ENCODE results near the gene TEX14. TPM values are rescaled to one million over a fixed set of nuclear protein-coding genes. Genes with fewer than 3 reads are reported as not detected.

The TEX14 gene
- total RNA-seq, 4 donors from 2014 or later = 0.26 to 0.44 TPM; not detected in 2

DNA sequence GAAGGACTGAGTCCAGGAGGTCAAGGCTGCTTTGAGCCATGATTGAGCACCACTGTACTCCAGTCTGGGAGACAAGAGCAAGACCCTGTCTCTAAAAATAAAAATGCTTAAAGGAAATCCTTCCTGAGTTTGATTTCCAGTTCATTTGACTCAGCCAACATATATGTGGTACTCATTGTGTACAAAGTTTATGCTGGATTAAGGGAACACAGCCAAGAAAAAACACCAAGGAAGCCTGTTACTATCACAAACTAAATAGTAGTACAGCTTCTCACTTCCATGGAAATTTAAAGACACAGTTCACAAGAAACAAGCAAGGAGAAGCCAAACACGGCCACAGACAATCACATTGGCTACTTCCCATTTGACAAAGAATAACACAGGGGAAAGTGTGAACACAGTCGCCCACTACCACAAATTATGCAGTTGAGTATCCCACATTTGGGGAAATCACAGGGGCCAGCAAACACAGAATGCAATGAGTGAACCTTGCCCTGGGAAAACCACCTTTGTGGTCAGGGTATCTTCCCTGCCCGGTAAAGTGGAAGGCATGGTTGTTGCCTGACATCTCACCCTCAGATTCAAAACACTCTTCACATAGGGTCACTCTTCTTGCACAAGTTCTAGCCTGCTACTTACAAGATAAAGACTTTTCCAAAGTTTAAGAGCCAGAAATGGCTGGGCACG is 14.5 kb downstream of the TEX14 start:
- no peak for TF ChIP-seq POLR2A (IDR thresholded peaks at IDR 0.05)
- TF ChIP-seq, protein P1, sequence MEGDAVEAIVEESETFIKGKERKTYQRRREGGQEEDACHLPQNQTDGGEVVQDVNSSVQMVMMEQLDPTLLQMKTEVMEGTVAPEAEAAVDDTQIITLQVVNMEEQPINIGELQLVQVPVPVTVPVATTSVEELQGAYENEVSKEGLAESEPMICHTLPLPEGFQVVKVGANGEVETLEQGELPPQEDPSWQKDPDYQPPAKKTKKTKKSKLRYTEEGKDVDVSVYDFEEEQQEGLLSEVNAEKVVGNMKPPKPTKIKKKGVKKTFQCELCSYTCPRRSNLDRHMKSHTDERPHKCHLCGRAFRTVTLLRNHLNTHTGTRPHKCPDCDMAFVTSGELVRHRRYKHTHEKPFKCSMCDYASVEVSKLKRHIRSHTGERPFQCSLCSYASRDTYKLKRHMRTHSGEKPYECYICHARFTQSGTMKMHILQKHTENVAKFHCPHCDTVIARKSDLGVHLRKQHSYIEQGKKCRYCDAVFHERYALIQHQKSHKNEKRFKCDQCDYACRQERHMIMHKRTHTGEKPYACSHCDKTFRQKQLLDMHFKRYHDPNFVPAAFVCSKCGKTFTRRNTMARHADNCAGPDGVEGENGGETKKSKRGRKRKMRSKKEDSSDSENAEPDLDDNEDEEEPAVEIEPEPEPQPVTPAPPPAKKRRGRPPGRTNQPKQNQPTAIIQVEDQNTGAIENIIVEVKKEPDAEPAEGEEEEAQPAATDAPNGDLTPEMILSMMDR (IDR thresholded peaks at IDR 0.05) = no peak
- intact Hi-C loops (cut with DNase I; ENCODE audit: low total_unique reads) = no loop called here
- H3K4me3 ChIP-seq (ENCODE audit: low read depth, poor library complexity, severe bottlenecking) = no peak overlapping the region
- 78 to 84% methylated on average over 4 of the region's 4 CpGs for WGBS, 2 donors
- no peak for DNase-seq (ENCODE audit: low spot score in 2 of 2)

DNA sequence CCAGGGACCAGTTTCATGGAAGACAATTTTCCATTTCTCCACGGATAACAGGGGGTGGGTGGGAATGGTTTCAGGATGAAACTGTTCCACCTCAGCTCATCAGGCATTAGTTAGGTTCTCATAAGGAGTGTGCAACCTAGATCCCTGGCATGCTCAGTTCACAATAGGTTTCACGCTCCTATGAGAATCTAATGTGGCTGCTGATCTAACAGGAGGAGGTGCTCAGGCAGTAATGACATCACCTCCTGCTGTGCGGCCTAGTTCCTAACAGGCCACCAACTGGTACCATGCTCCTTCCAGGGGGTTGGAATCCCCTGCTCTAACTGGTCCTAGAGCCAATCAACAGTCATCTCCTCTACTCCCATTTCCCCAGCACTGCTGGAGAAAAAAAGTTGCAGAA is 19.9 kb downstream of the TEX14 start:
- no peak for DNase-seq (ENCODE audit: low spot score in 2 of 2)
- intact Hi-C loops (cut with DNase I; ENCODE audit: low total_unique reads) = no loop called here
- H3K4me3 ChIP-seq (ENCODE audit: low read depth, poor library complexity, severe bottlenecking) = no peak overlapping the region
- TF ChIP-seq, protein P1 (IDR thresholded peaks at IDR 0.05) = no peak
- TF ChIP-seq POLR2A (IDR thresholded peaks at IDR 0.05) = no peak
- WGBS, 2 donors = 86 to 88% methylated on average over 3 of the region's 3 CpGs

DNA sequence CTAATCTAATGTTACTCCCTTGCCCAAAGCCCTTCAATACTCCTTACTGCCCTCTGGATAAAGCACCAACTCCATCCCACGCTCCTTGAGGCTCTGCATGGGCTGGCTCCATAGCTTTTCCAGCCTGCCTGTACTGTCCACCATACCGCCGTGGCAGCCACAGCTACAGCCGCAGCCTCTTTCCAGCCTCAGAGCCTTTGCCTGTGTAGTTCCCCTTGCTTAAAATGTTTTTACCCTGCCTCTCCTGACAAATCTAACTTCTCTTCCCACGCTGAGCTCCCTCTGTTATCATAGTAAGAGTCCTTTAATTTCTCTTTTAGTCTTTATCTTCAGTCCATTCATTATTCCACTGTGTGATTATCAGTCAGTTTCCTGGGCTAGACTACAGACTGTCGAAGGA is 22.0 kb downstream of the TEX14 start:
- no peak for DNase-seq (ENCODE audit: low spot score in 2 of 2)
- intact Hi-C loops (cut with DNase I; ENCODE audit: low total_unique reads) = no loop called here
- TF ChIP-seq, protein P1 (IDR thresholded peaks at IDR 0.05) = no peak
- WGBS, 2 donors = 78 to 86% methylated on average over 6 of the region's 6 CpGs
- H3K4me3 ChIP-seq (ENCODE audit: low read depth, poor library complexity, severe bottlenecking) = no peak overlapping the region

DNA sequence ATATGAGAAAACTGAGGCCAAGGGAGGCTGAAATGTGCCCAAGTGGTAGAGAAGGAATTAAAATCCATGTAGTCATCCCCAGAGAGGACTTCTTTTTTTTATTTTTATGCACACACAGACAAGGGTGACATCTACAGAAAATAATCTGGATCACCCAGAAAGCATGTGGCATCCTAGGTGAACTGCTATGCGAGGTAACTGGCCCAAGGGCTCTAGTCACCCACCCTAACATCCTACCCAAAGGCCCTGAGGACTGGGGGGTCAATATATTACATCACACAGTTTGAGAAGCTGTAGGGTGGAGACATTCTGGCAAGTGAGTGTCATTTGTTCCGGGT is 23.3 kb downstream of the TEX14 start:
- TF ChIP-seq POLR2A (IDR thresholded peaks at IDR 0.05) = no peak
- TF ChIP-seq, protein P1 (IDR thresholded peaks at IDR 0.05) = no peak
- no peak for DNase-seq (ENCODE audit: low spot score in 2 of 2)
- intact Hi-C loops (cut with DNase I; ENCODE audit: low total_unique reads) = no loop called here
- H3K4me3 ChIP-seq (ENCODE audit: low read depth, poor library complexity, severe bottlenecking) = no peak overlapping the region
- 66 to 70% methylated on average over 2 of the region's 2 CpGs for WGBS, 2 donors

DNA sequence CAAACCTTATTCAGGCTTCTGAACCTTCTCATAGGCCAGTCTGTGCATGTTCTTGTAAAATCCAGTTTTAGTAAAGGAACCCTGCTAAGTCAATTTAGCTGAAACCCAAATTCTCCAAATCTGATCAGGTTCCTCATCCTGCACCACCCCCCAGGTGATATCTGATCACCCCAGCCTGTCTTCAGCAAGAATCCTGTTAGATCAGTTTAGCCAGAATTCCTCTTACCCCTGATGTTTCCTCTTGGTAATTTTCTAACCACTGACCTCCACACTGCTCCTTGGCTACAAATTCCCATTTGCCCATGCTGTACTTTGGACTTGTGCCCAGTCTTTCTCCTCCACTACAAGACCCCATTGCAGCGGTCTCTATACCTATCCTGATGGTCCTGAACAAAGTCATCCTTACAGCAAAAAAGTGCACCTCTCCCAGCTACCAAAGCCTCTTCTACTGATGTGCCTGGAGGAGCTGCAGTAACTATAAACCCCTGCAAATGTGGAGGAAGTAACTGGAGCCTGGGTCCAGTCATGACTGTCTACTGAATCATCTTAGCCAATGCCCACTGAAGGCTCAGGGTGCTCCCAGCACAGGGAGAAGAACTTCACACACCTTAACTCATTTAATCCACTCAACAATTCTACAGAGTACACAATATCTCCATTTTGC is 23.8 kb downstream of the TEX14 start:
- TF ChIP-seq POLR2A (IDR thresholded peaks at IDR 0.05) = no peak
- TF ChIP-seq, protein P1 (IDR thresholded peaks at IDR 0.05) = no peak
- no peak overlapping the region for H3K4me3 ChIP-seq (ENCODE audit: low read depth, poor library complexity, severe bottlenecking)
- whole genome bisulfite sequencing, 2 donors = 76 to 95% methylated on average over 1 of the region's 1 CpG
- intact Hi-C loops (cut with DNase I; ENCODE audit: low total_unique reads) = no loop called here
- DNase-seq (ENCODE audit: low spot score in 2 of 2) = no peak

Data from lower leg skin (tissue), 4 donors.